ENCODE data around the gene SLAMF6. TPM values are rescaled to one million over a fixed set of nuclear protein-coding genes. Genes with fewer than 3 reads are reported as not detected.

Gene SLAMF6
- total and polyA plus RNA-seq, 10 of the 15 experiments (the other 5 are each of a cell fraction or from before 2014, with no cell fraction given) = 20.5 to 89.6 (median 36.5) TPM

DNA sequence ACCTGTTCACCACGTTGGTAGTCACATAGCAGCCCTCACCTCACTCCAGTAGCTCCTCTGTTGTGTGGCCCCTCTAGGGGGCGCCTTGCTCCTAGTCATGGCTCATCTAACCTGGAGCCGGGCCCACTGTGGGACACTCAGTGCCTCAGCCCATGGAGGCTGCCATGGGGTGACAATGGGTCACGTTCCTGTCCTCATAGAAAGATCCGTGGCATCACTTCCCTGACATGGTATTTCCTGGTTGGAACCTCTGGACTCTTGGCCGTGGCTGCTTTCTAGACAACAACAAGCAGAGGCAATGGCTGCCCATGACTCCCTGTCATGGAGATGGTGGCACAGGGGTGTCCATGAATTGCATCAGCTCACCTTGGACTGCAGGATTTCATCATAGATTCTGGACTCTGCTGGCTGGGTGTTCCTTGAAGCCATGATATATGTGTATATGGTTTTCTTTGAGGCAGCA, 27.5 kb upstream of the SLAMF6 start (continued):
- TF ChIP-seq RAD21 (IDR thresholded peaks at IDR 0.05; ENCODE audit: insufficient read depth, low read depth, low read length) = peak; percentile 79
- TF ChIP-seq PBX3 (IDR thresholded peaks at IDR 0.05; ENCODE audit: insufficient replicate concordance, low read depth, low read length) = no peak
- no peak for TF ChIP-seq BCL3 (IDR thresholded peaks at IDR 0.05; ENCODE audit: borderline replicate concordance, insufficient read depth, low read depth, low read length, poor library complexity, severe bottlenecking)
- no peak for TF ChIP-seq POLR2A (IDR thresholded peaks at IDR 0.05; ENCODE audit: low read depth, low read length)
- no peak for TF ChIP-seq DPF2 (IDR thresholded peaks at IDR 0.05)
- TF ChIP-seq SMAD5 (IDR thresholded peaks at IDR 0.05; ENCODE audit: low read depth) = no peak
- no peak for TF ChIP-seq MAX (IDR thresholded peaks at IDR 0.05; ENCODE audit: low read depth, low read length)
- 0 out of 2 replicates have a peak, but pooled peaks have one; percentile 49 for TF ChIP-seq YY1 (IDR thresholded peaks at IDR 0.05; ENCODE audit: low read depth, low read length)
- no peak for TF ChIP-seq RB1 (IDR thresholded peaks at IDR 0.05; ENCODE audit: borderline replicate concordance)
- TF ChIP-seq, protein P1, sequence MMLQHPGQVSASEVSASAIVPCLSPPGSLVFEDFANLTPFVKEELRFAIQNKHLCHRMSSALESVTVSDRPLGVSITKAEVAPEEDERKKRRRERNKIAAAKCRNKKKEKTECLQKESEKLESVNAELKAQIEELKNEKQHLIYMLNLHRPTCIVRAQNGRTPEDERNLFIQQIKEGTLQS (IDR thresholded peaks at IDR 0.05; ENCODE audit: borderline replicate concordance, extremely low read depth, low read depth, low read length) = no peak
- TF ChIP-seq NR2F1 (conservative IDR thresholded peaks at IDR 0.05) = no peak
- TF ChIP-seq IRF4 (IDR thresholded peaks at IDR 0.05; ENCODE audit: low read depth, low read length) = 0 out of 2 replicates have a peak, but pooled peaks have one; percentile 4
- no peak for TF ChIP-seq PML (IDR thresholded peaks at IDR 0.05; ENCODE audit: low read length)
- TF ChIP-seq, protein P2, sequence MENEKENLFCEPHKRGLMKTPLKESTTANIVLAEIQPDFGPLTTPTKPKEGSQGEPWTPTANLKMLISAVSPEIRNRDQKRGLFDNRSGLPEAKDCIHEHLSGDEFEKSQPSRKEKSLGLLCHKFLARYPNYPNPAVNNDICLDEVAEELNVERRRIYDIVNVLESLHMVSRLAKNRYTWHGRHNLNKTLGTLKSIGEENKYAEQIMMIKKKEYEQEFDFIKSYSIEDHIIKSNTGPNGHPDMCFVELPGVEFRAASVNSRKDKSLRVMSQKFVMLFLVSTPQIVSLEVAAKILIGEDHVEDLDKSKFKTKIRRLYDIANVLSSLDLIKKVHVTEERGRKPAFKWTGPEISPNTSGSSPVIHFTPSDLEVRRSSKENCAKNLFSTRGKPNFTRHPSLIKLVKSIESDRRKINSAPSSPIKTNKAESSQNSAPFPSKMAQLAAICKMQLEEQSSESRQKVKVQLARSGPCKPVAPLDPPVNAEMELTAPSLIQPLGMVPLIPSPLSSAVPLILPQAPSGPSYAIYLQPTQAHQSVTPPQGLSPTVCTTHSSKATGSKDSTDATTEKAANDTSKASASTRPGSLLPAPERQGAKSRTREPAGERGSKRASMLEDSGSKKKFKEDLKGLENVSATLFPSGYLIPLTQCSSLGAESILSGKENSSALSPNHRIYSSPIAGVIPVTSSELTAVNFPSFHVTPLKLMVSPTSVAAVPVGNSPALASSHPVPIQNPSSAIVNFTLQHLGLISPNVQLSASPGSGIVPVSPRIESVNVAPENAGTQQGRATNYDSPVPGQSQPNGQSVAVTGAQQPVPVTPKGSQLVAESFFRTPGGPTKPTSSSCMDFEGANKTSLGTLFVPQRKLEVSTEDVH (IDR thresholded peaks at IDR 0.05; ENCODE audit: low read depth, partially characterized antibody) = no peak
- no peak for TF ChIP-seq SMAD1 (IDR thresholded peaks at IDR 0.05; ENCODE audit: low read depth, partially characterized antibody)
- TF ChIP-seq SREBF2 (IDR thresholded peaks at IDR 0.05; ENCODE audit: low read length) = no peak
- TF ChIP-seq SMC3 (IDR thresholded peaks at IDR 0.05; ENCODE audit: borderline replicate concordance, low read length) = peak; percentile 39; the same call in 1 of the 2 replicates
- no peak for TF ChIP-seq TCF3 (IDR thresholded peaks at IDR 0.05; ENCODE audit: borderline replicate concordance, insufficient read depth, low read depth, low read length)
- no peak for TF ChIP-seq MEF2A (IDR thresholded peaks at IDR 0.05; ENCODE audit: insufficient read depth, low read depth, low read length)
- TF ChIP-seq ZNF217 (IDR thresholded peaks at IDR 0.05) = no peak
- TF ChIP-seq, protein P3, sequence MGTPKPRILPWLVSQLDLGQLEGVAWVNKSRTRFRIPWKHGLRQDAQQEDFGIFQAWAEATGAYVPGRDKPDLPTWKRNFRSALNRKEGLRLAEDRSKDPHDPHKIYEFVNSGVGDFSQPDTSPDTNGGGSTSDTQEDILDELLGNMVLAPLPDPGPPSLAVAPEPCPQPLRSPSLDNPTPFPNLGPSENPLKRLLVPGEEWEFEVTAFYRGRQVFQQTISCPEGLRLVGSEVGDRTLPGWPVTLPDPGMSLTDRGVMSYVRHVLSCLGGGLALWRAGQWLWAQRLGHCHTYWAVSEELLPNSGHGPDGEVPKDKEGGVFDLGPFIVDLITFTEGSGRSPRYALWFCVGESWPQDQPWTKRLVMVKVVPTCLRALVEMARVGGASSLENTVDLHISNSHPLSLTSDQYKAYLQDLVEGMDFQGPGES (IDR thresholded peaks at IDR 0.05) = no peak
- TF ChIP-seq TCF12 (IDR thresholded peaks at IDR 0.05; ENCODE audit: low read depth, low read length) = no peak
- no peak for TF ChIP-seq USF2 (IDR thresholded peaks at IDR 0.05; ENCODE audit: borderline replicate concordance, low read depth, low read length)
